Dendritic cell treated with granulocyte-macrophage colony-stimulating factor and Interleukin-4, amounts not matched to agents 40 ng/mL and 50 ng/mL, for 4 days (primary cell): ENCODE results near the gene FBXO42.

Experiments
- H3K27ac Mint-ChIP-seq: one replicate; pipeline ENCODE4 v1.8.0; 2022; ENCODE audit warnings: mild to moderate bottlenecking, mixed read lengths
- H3K27me3 Mint-ChIP-seq: one replicate; pipeline ENCODE4 v1.8.0; 2022; ENCODE audit warnings: mild to moderate bottlenecking, mixed read lengths
- H3K36me3 Mint-ChIP-seq: one replicate; pipeline ENCODE4 v1.8.0; 2022; ENCODE audit warnings: low read depth, mixed read lengths
- H3K4me1 Mint-ChIP-seq: one replicate; pipeline ENCODE4 v1.8.0; 2022; ENCODE audit warnings: low read depth, mixed read lengths
- H3K4me3 Mint-ChIP-seq: one replicate; pipeline ENCODE4 v1.8.0; 2022; ENCODE audit warnings: mild to moderate bottlenecking, moderate library complexity, mixed read lengths
- H3K9me3 Mint-ChIP-seq: one replicate; pipeline ENCODE4 v1.8.0; 2022; ENCODE audit warnings: mixed read lengths
- intact Hi-C: fragments of 100-400 bp; cut with micrococcal nuclease; formaldehyde crosslinking; loops from one replicate; pipeline ENCODE4 v1.15.0; 2022

Gene FBXO42

DNA sequence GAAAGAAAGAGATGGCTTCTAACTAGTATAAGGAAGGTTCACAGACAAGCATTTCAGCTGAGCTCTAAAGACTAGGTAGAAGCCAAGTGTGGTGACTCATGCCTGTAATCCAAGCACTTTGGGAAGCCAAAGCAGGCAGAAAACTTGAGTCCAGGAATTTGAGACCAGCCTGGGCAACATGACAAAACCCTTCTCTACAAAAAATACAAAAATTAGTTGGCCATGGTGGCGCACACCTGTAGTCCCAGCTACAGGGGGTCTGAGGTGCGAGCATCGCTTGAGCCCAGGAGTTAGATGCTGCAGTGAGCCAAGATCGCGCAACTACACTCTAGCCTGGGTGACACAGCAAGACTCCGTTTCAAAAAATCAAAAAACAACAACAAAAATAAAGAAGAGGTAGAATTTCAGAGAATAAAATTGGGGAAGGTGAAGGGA lies 27.8 kb downstream of the FBXO42 start:
- Mint-ChIP-seq H3K9me3 (no peaks in the 10 kb centered on the region), H3K36me3 (peaks cover 39% of the 10 kb centered on the region), H3K4me3 (no peak overlapping the region), H3K27ac (no peak overlapping the region), H3K4me1 (peaks cover 8% of the 10 kb centered on the region), H3K27me3 (no peaks in the 10 kb centered on the region)
- intact Hi-C loops, result no loop called here

DNA sequence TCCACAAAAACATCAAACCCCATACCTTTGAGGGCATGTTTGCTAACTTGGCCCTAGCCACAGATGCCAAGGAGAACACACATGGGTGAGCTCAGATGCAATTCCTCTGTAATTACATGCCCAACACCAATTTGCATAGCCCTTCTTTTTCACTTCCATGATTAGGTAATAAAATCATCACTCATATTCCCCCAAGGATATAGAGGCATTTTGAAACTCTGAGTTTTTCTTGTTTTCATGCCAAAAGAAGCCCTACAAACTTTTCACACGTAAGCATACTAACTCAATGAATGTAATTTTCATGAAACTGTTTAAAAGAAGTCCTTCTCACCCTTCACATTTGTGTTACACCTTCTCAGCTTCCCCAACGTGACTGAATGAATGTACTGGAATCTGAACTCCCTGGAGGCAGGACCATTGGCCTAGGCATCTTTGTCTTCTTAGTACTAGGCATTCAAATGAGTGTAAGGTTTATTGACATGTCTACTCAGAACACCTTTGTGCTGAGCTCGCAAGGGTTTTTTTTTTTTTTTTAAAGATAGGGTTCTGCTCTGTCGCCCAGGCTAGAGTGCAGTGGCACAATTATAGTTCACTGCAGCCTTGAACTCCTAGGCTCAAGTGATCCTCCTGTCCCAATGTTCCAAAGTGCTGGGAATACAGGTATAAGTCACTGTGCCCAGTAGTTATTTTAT lies 31.0 kb downstream of the FBXO42 start:
- intact Hi-C loops, result no loop called here
- Mint-ChIP-seq H3K27me3 (no peaks in the 10 kb centered on the region), H3K27ac (no peak overlapping the region), H3K4me1 (peaks cover 20% of the 10 kb centered on the region), H3K9me3 (no peaks in the 10 kb centered on the region), H3K4me3 (no peak overlapping the region), H3K36me3 (peaks cover 33% of the 10 kb centered on the region)

DNA sequence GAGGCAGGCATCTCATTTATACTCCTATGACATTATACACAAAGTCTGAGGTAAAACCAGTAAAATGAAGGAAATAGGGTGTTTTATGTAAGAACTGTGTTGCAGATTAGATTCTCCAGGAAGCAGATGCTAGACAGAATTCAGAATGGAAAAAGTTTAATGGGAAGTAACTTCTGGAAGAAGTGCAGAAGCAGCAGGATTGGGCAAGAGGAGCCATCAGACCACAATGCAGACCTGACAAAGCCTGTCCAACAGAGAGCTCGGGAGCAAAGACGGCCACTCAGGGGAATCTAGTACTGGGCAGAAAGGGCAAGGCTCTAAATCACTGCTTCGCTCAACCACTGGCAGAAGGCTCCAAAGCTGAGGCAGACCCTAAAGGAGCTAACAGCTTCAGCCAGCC lies 33.7 kb downstream of the FBXO42 start:
- H3K9me3 Mint-ChIP-seq, result no peaks in the 10 kb centered on the region
- H3K36me3 Mint-ChIP-seq, result peaks cover 40% of the 10 kb centered on the region
- peaks cover 20% of the 10 kb centered on the region for H3K4me1 Mint-ChIP-seq
- H3K4me3 Mint-ChIP-seq, result no peak overlapping the region
- no peaks in the 10 kb centered on the region for H3K27me3 Mint-ChIP-seq
- H3K27ac Mint-ChIP-seq, result peak overlapping the region; percentile 49
- intact Hi-C loops, result no loop called here

DNA sequence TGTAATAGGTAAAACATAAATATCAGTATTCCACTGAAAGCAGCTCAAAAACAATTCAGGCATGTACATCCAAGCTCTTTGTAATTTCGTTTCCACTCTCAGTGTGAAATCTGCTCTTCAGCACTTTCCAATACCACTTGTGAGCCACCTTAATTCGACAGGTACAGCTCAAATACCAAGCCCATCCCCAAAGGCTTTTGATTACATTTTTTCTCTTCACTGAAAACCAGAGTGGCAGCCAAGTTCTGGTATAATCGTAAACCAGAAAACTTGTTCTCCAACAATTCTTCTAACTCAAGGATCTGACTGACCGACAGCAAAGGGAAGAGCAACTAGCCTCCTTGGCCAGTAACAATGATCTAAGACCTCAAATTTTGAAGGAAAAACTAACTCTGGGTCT lies 36.8 kb downstream of the FBXO42 start:
- intact Hi-C loops, result no loop called here
- no peak overlapping the region for H3K4me3 Mint-ChIP-seq
- peaks cover 20% of the 10 kb centered on the region for H3K4me1 Mint-ChIP-seq
- no peaks in the 10 kb centered on the region for H3K9me3 Mint-ChIP-seq
- no peak overlapping the region for H3K27ac Mint-ChIP-seq
- no peaks in the 10 kb centered on the region for H3K27me3 Mint-ChIP-seq
- H3K36me3 Mint-ChIP-seq, result peaks cover 65% of the 10 kb centered on the region

DNA sequence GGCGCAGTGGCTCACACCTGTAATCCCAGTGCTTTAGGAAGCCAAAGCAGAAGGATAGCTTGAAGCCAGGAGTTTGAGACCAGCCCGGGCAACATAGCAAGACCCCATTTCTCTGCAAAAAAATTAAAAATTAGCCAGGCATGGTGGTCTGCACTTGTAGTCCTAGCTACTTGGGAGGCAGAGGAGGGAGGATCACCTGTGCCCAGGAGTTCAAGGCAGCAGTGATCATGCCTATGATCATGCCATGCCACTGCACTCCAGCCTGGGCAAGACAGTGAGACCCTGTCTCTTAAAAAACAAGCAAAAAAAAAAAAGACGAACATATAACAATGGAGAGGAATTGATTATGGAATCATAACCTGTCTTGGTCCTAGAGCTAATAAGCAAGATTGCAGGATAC lies 45.1 kb downstream of the FBXO42 start:
- Mint-ChIP-seq H3K36me3 (peaks cover 94% of the 10 kb centered on the region), H3K27me3 (no peaks in the 10 kb centered on the region), H3K4me3 (no peak overlapping the region), H3K4me1 (peaks cover 10% of the 10 kb centered on the region), H3K9me3 (no peaks in the 10 kb centered on the region), H3K27ac (no peak overlapping the region)
- intact Hi-C loops, result no loop called here

DNA sequence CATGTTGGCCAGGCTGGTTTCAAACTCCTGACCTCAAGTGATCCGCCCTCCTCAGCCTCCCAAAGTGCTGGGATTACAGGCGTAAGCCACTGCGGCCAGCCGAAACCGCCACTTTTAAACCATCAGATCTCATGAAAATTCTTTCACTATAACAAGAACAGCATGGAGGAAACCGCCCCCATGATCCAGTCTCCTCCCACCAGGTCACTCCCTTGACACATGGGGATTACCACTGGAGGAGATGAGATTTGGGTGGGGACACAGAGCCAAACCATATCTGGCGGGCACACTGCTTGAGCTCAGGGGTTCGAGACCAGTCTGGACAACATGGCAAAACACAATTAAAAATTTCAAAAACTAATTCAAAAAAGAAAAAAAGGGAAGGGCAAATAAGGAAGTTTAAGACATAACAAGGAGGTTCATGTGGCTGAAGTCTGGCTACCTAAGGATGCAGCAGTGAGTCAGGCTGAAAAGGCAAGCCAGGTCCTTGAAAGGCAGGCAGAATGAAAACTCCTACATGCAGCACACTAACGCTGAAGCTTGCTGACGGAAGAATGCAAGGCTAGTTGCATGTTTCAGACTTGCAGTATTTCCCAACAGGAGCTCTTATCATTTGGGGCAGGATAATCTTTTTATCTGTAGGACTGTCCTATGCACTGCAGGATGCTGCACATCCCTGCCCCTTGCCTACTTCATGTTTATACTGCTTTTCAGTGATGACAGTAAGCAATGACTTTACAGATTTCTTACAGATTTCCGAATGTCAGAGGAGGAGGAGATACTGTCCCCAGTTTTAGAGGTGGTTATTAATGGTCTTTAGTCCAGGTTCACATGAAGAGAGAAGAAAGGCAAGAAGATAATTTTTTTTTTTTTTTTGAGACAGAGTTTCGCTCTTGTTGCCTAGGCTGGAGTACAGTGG lies 49.3 kb downstream of the FBXO42 start:
- H3K4me3 Mint-ChIP-seq, result no peak overlapping the region
- H3K36me3 Mint-ChIP-seq, result peaks cover 97% of the 10 kb centered on the region
- peaks cover 13% of the 10 kb centered on the region for H3K4me1 Mint-ChIP-seq
- intact Hi-C loops, result no loop called here
- H3K9me3 Mint-ChIP-seq, result no peaks in the 10 kb centered on the region
- no peaks in the 10 kb centered on the region for H3K27me3 Mint-ChIP-seq
- peak overlapping the region; percentile 18 for H3K27ac Mint-ChIP-seq

DNA sequence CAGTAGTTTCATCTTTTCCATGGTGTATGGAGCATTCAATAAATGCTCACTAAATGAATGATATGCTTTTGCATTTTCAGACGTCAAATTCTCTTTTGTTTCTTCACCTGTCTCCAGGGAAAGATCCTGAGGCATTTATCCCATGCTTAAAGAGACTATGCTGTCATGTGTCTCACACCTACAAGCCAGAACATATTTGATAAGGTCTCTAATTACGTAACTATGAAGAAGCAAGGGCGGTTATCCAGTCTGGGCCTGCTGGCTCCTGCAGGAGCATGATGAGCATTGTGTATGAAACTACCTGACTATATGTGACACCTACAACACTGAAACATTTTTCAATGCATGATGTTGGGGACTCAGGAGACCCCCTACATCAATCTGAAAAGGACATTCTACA lies 51.8 kb downstream of the FBXO42 start:
- intact Hi-C loops, result no loop called here
- no peaks in the 10 kb centered on the region for H3K9me3 Mint-ChIP-seq
- peaks cover 26% of the 10 kb centered on the region for H3K4me1 Mint-ChIP-seq
- H3K4me3 Mint-ChIP-seq, result no peak overlapping the region
- peaks cover 92% of the 10 kb centered on the region for H3K36me3 Mint-ChIP-seq
- H3K27ac Mint-ChIP-seq, result no peak overlapping the region
- H3K27me3 Mint-ChIP-seq, result no peaks in the 10 kb centered on the region

DNA sequence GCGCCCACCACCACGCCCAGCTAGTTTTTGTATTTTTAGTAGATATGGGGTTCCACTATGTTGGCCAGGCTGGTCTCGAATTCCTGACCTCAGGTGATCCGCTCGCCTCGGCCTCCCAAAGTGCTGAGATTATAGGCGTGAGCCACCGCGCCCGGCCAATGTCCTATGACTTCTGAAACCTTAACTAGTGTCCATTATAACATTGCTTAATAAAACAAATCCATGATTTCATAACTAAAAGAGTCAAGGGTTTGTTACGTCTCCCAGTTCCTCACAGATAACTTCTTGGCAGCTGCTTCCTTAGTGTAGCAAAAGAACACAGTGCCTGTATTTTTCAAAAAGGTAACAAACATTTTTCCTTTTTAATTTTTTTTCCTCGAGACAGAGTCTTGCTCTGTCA lies 53.6 kb downstream of the FBXO42 start:
- Mint-ChIP-seq H3K36me3 (peaks cover 92% of the 10 kb centered on the region), H3K9me3 (no peaks in the 10 kb centered on the region), H3K4me1 (peaks cover 44% of the 10 kb centered on the region), H3K27me3 (no peaks in the 10 kb centered on the region), H3K27ac (peak overlapping the region; percentile 34), H3K4me3 (no peak overlapping the region)
- intact Hi-C loops, result loop anchor here (10.0 kb wide), 1 partner anchor 66 kb away; the partner anchor contains the start of gene SZRD1

DNA sequence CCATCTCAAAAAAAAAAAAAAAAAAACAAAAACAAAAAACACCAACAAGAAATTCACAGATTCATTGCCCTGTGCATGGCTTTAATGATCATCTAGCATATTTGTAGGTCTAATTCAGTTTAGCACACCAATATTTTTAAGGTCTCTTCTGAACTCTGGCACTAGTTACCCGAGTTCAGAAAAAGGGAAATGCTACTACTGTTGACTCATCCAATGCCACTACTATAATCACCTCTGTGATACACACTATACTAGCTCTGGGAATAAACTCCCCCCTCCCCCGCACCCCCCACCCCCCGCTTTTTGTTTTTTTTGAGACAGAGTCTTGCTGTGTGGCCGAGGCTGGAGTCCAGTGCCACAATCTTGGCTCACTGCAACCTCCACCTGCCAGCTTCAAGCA lies 55.6 kb downstream of the FBXO42 start:
- H3K27ac Mint-ChIP-seq, result no peak overlapping the region
- peaks cover 81% of the 10 kb centered on the region for H3K36me3 Mint-ChIP-seq
- H3K4me3 Mint-ChIP-seq, result no peak overlapping the region
- H3K4me1 Mint-ChIP-seq, result peaks cover 46% of the 10 kb centered on the region
- intact Hi-C loops, result loop anchor here (10.0 kb wide), 1 partner anchor 68 kb away; the partner anchor contains the start of gene SZRD1
- no peaks in the 10 kb centered on the region for H3K9me3 Mint-ChIP-seq
- no peaks in the 10 kb centered on the region for H3K27me3 Mint-ChIP-seq

DNA sequence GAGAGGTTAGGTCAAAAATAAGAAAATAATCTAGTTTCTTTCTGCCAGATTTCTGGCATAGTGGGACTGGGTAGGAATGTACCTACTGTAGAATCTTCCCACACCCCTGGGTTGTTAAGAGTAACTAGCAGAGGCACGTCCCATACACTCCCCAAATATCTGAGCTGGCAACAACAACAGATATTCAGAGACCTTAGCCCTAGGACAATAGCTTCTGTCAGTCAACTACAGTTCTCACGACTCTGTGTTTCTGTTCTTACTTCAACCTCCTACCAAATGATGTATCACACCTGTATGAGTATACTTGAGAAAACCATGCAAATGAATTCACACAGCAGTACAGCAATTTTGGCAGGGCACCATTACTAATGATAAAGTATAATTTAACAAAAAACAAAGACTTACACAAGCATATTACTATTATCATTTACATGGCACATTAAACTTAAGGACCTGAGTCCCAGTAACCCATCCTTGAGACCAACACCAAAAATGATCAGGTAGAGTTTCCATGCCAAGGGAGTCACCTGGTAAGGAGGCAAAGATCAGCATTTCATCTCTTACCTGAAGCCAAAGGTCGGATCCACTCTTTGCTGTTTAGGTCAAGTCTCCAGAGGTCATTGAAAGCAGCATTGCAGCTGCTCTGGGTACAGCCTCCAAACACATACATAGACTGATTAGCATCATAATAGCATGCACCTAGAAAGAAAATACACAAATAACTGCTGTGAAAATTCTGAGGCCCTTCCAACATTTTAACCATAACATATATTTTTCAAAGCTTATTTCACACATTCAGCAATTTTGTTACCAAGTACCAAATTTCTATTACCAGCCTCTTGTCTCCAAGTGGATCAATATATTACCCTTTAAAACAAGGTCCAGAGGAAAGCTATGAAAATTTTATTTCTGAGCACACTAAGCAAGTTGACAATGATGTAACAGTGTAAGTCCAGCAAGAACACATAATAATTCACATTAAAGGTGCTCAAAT lies 57.8 kb downstream of the FBXO42 start:
- intact Hi-C loops, result loop anchor here (10.0 kb wide), 1 partner anchor 70 kb away; the partner anchor contains the start of gene SZRD1
- Mint-ChIP-seq H3K27ac (peak overlapping the region; percentile 64), H3K4me3 (no peak overlapping the region), H3K4me1 (peaks cover 49% of the 10 kb centered on the region), H3K27me3 (no peaks in the 10 kb centered on the region), H3K36me3 (peaks cover 81% of the 10 kb centered on the region), H3K9me3 (no peaks in the 10 kb centered on the region)

DNA sequence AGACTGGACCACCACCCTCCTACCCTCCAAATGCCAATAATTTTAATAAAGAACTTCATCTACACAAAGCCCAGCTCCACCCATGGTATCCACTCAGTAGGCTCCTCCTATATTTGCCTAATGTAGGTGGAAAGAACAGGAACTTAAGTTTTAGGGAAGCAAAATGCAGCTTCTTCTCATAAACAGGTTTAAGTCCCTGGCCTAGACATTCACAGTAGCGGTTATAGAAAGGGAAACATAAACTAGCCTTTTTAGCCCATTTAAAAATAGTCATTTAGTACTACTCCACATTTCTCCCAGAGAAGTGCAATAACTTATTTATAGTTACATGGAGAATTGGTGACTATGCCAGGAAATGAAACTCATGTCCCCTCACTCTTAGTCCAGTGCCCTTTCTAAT lies 58.7 kb downstream of the FBXO42 start:
- peak overlapping the region; percentile 64 for H3K27ac Mint-ChIP-seq
- no peak overlapping the region for H3K4me3 Mint-ChIP-seq
- H3K36me3 Mint-ChIP-seq, result peaks cover 81% of the 10 kb centered on the region
- H3K27me3 Mint-ChIP-seq, result no peaks in the 10 kb centered on the region
- no peaks in the 10 kb centered on the region for H3K9me3 Mint-ChIP-seq
- H3K4me1 Mint-ChIP-seq, result peaks cover 53% of the 10 kb centered on the region
- intact Hi-C loops, result loop anchor here (10.0 kb wide), 1 partner anchor 71 kb away; the partner anchor contains the start of gene SZRD1

DNA sequence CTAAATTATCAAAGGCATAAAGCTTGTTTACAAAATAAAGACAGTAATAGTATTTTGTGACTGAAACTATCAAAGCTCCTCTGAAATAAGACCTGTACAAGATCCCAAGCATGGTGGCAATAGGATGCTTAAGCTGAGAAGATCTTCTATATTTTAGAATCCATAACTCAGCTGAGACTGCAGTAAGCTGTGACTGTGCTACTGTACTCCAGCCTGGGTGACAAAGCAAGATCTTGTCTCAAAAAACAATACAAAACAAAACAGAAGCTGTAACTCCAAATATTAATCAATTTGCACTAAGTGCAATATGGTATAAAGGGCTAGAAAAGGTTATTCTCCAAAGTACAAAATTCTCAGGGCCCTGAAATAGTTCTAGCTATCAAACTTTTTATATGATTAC lies 59.5 kb downstream of the FBXO42 start:
- Mint-ChIP-seq H3K4me3 (no peak overlapping the region), H3K27me3 (no peaks in the 10 kb centered on the region), H3K9me3 (no peaks in the 10 kb centered on the region), H3K36me3 (peaks cover 81% of the 10 kb centered on the region), H3K4me1 (peaks cover 48% of the 10 kb centered on the region), H3K27ac (no peak overlapping the region)
- intact Hi-C loops, result loop anchor here (10.0 kb wide), 1 partner anchor 72 kb away; the partner anchor contains the start of gene SZRD1

DNA sequence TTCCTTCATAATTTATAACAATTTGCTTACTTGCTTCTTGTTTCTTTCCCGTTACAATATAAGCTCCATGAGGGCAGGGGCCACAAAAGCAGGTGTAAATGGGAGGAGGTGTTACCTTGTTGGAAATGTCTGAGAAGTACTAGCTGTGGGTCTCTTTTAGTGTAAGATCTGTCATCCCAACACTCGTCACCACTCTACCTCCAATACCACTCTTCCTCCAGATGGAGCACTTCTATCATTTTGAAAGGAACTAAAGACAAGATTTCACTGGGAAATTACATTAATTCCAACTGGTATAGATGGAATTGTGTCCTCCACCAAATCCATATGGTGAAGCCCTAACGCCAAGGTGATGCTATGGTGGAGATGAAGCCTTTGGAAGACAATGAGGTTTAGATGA lies 62.3 kb downstream of the FBXO42 start:
- no peaks in the 10 kb centered on the region for H3K27me3 Mint-ChIP-seq
- peaks cover 32% of the 10 kb centered on the region for H3K4me1 Mint-ChIP-seq
- H3K27ac Mint-ChIP-seq, result peak overlapping the region; percentile 9
- intact Hi-C loops, result loop anchor here (10.0 kb wide), 1 partner anchor 75 kb away; the partner anchor contains the start of gene SZRD1
- peaks cover 61% of the 10 kb centered on the region for H3K36me3 Mint-ChIP-seq
- no peak overlapping the region for H3K4me3 Mint-ChIP-seq
- H3K9me3 Mint-ChIP-seq, result no peaks in the 10 kb centered on the region
